Nephron (organoid): ENCODE results near the gene DYTN.

ENCODE experiments used
- H3K27ac Mint-ChIP-seq, 3 experiments: 2 replicates each; pipeline ENCODE4 v1.8.0; 2020; ENCODE audit warnings: mixed read lengths in 3 of 3, mild to moderate bottlenecking in 2 of 3, moderate library complexity in 1 of 3
- H3K27me3 Mint-ChIP-seq: 2 replicates; pipeline ENCODE4 v1.8.0; 2021; ENCODE audit warnings: low read depth, mild to moderate bottlenecking, moderate library complexity, mixed read lengths
- H3K36me3 Mint-ChIP-seq: 2 replicates; pipeline ENCODE4 v1.8.0; 2020; ENCODE audit warnings: low read depth, mixed read lengths
- H3K4me1 Mint-ChIP-seq: 2 replicates; pipeline ENCODE4 v1.8.0; 2020; ENCODE audit warnings: mixed read lengths
- H3K4me3 Mint-ChIP-seq, 3 experiments: 2 replicates each; pipeline ENCODE4 v1.8.0; 2020; ENCODE audit warnings: mild to moderate bottlenecking in 3 of 3, mixed read lengths in 3 of 3, moderate library complexity in 2 of 3
- H3K9me3 Mint-ChIP-seq: 2 replicates; pipeline ENCODE4 v1.8.0; 2020; ENCODE audit warnings: mixed read lengths
- CTCF ChIP-seq, 3 experiments: fragments of 200-600 bp; sonication (generic); IDR thresholded peaks; one replicate each; pipeline ENCODE4 v1.5.0; 2021; ENCODE audit warnings: antibody characterized with exemption in 3 of 3; ENCODE audit not compliant: unreplicated experiment in 3 of 3

The DYTN gene

GRCh38 chr2:206707164-206707701 lies 11.0 kb downstream of the DYTN start:
- no peak for TF ChIP-seq CTCF (IDR thresholded peaks at IDR 0.05; ENCODE audit: unreplicated experiment in 3 of 3)
- Mint-ChIP-seq H3K27me3 (peaks cover 8% of the 10 kb centered on the region), H3K9me3 (no peaks in the 10 kb centered on the region), H3K27ac (no peak overlapping the region), H3K4me1 (no peaks in the 10 kb centered on the region), H3K4me3 (no peak overlapping the region), H3K36me3 (no peaks in the 10 kb centered on the region)

GRCh38 chr2:206701952-206702605 lies 16.1 kb downstream of the DYTN start:
- Mint-ChIP-seq H3K36me3 (no peaks in the 10 kb centered on the region), H3K27ac (no peak overlapping the region), H3K4me1 (no peaks in the 10 kb centered on the region), H3K4me3 (no peak overlapping the region), H3K27me3 (peaks cover 5% of the 10 kb centered on the region), H3K9me3 (no peaks in the 10 kb centered on the region)
- no peak for TF ChIP-seq CTCF (IDR thresholded peaks at IDR 0.05; ENCODE audit: unreplicated experiment in 3 of 3)

DNA sequence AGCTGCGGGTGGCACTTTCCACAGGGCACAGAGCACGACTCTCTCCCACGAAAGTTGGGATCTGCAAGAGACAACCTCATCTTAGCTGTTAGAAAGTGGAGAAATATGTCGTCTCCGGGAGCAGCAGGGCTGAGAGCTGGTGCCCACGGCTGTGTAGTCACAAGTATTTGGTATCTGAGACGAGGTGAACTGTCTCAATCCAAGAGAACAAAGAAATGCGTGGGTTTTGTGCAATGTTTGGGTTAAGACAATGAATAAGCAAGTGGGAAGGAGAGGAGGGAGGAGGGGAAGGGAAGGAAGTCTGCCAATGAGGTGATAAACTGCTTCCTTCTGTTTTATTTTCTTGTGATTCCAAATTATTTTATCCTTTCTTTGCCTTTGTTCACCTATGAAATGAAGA lies 18.0 kb downstream of the DYTN start:
- Mint-ChIP-seq H3K27ac (no peak overlapping the region), H3K9me3 (no peaks in the 10 kb centered on the region), H3K4me3 (no peak overlapping the region), H3K4me1 (no peaks in the 10 kb centered on the region), H3K27me3 (peaks cover 8% of the 10 kb centered on the region), H3K36me3 (no peaks in the 10 kb centered on the region)
- no peak for TF ChIP-seq CTCF (IDR thresholded peaks at IDR 0.05; ENCODE audit: unreplicated experiment in 3 of 3)

DNA sequence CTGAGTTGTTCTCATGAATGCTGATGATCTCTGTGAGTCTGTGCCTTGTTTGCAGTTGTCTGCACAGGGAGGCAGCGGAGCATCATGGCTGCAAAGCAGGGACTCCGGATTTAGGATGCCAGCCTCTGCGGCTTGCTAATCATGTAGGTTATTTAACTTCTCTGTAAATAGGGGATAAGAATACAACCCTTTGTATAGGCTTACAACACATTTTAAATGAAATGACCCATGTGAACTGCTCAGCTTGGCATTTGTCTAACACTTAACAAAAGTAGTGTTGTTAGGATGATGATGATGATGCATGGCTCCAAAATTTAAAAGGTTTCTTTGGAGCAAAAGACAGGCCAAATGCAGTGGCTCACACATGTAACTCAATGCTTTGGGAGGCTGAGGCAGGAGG lies 19.4 kb downstream of the DYTN start:
- Mint-ChIP-seq H3K27ac (no peak overlapping the region), H3K4me1 (no peaks in the 10 kb centered on the region), H3K36me3 (no peaks in the 10 kb centered on the region), H3K9me3 (no peaks in the 10 kb centered on the region), H3K27me3 (peaks cover 8% of the 10 kb centered on the region), H3K4me3 (no peak overlapping the region)
- TF ChIP-seq CTCF (IDR thresholded peaks at IDR 0.05; ENCODE audit: unreplicated experiment in 3 of 3) = no peak

GRCh38 chr2:206696910-206697309 lies 21.3 kb downstream of the DYTN start:
- H3K36me3 Mint-ChIP-seq = no peaks in the 10 kb centered on the region
- TF ChIP-seq CTCF (IDR thresholded peaks at IDR 0.05; ENCODE audit: unreplicated experiment in 3 of 3) = no peak
- H3K27me3 Mint-ChIP-seq = peaks cover 8% of the 10 kb centered on the region
- no peak overlapping the region for H3K4me3 Mint-ChIP-seq
- H3K9me3 Mint-ChIP-seq = no peaks in the 10 kb centered on the region
- no peaks in the 10 kb centered on the region for H3K4me1 Mint-ChIP-seq
- H3K27ac Mint-ChIP-seq = no peak overlapping the region
